ENCODE results near the gene GNA14.
"Not testable (repeated sequence)": the region's sequence is repeated elsewhere in the genome, so short reads cannot be mapped to it uniquely, and the experiment has no call there.

Gene GNA14

GRCh38 chr9:77593528-77593927 lies 54.6 kb downstream of the GNA14 start:
- FAIRE-seq: no peak

DNA sequence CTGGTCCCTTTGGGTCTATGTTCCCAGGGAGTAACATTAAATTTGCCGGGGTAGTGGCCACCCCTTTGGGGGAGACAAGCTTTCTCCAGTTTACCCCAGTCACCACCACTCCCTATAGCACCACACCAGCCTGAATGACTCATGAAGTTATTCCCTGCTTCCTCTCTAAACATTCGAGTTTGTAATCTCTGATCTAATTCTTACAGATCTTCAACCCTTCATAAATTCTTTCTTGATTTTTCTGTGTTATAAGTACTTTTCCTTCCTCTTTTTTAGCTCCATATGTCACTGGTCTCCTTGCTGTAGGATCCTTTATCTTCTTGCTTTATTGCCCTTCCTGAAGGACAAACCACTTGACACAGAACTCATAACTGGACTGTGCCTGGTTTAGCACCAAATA lies 55.6 kb downstream of the GNA14 start:
- DNase-seq (ENCODE audit: extremely low spot score, insufficient read length, low read depth): no peak
- FAIRE-seq: no peak

More at GRCh38 chr9:77593528-77593927, 54.6 kb downstream of the GNA14 start:
- DNase-seq (ENCODE audit: extremely low spot score, insufficient read length, low read depth): no peak

DNA sequence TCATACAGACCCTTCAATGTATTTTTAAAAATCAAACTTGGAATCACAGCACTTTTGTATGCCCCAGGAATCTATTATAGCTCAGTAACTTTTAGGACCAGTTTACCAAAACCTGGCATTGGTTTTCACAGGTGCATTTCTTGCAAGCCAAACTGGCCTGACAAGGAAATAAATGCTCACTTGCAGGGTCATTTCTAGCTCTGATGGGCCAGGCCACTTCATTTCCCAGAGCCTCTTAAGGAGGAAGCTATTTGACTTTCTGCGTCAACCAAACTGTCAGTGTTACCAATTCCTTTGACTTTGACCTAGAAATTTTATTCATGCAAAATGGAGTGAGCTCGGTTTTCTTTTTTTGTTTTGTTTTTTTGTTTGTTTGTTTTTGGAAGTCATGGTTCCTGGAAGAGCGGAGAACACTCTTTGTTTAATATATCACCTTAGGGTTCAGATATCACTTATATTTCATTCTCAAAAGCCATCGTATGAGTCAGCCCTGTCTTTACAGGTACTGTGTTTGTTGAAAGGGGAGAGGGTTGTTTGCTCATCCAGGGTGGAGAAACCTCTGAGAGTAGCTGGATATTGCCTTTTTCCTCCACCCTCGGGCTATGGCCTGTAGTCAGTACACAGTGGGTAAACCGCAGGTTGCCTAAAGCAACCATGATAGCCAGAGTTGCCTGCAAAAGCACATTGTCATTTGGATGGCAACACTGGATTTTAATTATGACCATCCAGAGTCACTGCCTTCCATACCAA lies 58.9 kb downstream of the GNA14 start:
- no peak for FAIRE-seq
- DNase-seq (ENCODE audit: extremely low spot score, insufficient read length, low read depth): no peak

- FAIRE-seq (no peak), DNase-seq (ENCODE audit: extremely low spot score, insufficient read length, low read depth) (no peak)
Measured at GRCh38 chr9:77588271-77588937, 59.7 kb downstream of the GNA14 start.

DNA sequence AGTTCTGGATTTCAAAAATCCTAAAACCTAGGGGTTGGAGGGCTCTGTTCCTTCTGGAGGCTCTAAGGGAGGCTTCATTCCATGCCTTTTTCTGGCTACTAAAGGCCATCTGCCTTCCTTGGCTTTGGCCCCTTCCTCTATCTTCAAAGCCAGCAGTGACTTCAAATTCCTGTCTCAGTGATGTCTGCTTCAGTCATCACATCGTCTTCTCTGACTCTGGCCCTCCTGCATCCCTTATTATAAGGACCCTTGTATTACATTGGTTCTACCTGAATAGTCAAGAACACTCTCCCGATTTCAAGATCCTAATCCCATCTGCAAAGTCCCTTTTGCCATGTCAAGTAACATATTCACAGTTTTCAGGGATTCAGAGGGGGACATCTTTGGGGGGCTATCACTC lies 60.3 kb downstream of the GNA14 start:
- FAIRE-seq (no peak), DNase-seq (ENCODE audit: extremely low spot score, insufficient read length, low read depth) (no peak)

- no peak for FAIRE-seq
Measured at GRCh38 chr9:77587042-77587441, 61.1 kb downstream of the GNA14 start.

DNA sequence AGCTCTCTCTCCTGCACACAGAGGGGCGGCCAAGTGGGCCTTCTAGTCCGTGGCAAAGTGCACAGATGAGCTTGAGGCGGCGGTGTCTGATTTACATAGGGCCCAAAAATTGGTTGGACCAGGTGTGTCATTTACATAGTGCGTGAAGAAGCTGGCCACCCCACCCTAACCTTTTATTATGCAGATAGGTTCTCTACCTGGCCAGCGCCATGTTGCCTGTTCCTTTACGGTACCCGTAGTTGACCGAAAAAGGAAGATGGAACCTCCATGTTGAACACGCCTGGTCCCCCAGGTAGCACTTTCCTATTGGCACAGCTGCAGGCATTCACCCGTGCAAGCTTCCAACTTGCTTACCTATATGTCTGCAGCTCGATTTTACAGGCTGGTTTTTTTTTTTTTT lies 61.5 kb downstream of the GNA14 start:
- no peak for FAIRE-seq
- DNase-seq (ENCODE audit: extremely low spot score, insufficient read length, low read depth): no peak

More at GRCh38 chr9:77587042-77587441, 61.1 kb downstream of the GNA14 start:
- no peak for DNase-seq (ENCODE audit: extremely low spot score, insufficient read length, low read depth)

DNA sequence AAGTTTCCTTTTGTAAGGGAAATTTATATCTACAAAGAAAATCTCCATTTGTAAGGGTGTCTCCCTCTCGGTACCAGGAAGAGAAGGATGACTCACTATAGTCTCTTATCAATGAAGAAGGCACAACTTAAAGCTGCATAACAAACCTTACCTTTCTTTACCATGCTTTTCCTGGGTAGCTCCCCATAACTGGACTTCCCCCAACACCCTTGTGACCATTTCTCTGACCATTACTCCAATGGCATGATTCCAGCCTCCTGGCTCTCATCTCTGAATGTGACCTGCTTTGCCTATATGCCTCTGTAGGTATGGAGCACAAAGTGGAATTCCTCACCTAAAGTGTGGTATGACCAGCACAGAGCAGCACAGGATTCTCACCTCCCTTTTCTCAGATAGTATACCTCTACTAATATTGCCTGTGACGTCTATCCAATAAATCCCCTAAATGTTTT lies 62.8 kb downstream of the GNA14 start:
- FAIRE-seq (no peak), DNase-seq (ENCODE audit: extremely low spot score, insufficient read length, low read depth) (no peak)

DNA sequence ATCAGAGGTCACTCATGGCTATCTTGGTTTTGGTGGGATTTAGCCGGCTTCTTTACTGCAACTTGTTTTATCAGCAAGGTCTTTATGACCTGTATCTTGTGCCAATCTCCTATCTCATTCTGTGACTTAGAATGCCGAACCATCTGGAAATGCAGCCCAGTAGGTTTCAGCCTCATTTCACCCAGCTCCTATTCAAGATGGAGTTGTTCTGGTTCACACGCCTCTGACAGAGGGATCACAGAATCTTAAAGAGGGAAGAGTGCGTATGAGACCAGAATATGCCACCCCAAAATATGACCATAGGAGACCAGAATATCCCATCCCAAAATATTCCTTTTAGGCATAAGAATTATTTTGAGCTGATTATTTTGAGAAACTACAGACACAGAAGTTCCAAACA lies 63.2 kb downstream of the GNA14 start:
- DNase-seq (ENCODE audit: extremely low spot score, insufficient read length, low read depth); FAIRE-seq: not testable (repeated sequence)

DNA sequence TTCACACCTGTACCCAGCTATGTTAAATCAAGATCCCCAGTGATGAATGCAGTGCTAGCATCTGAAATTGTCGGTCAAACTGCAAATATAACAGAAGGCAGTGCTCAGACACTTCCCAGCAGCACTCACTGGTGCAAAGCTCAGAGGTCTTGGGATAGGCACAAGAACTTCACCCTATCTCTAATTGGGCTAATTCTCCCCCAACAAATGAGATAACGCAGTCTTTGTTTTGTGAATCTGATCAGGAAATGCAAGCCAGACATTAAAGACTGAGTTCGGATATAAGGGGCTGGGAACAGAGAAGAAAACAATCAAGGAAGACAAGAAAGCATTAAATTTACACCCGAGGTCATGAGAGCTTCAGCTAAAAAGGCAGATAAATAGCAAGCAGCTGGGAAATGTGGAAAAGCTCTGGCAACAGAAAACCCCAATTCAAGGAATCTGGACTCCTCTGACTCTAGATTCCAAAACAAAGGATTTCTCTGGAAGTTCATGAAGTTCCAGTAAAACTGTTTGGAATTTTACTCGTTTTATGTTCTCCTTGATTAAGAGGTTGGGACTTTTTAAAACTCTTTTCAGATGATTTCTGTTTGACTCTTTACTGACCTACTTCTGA lies 65.1 kb downstream of the GNA14 start:
- DNase-seq (ENCODE audit: extremely low spot score, insufficient read length, low read depth): no peak
- FAIRE-seq: no peak

- FAIRE-seq (no peak), DNase-seq (ENCODE audit: extremely low spot score, insufficient read length, low read depth) (no peak)
Measured at GRCh38 chr9:77582525-77582924, 65.6 kb downstream of the GNA14 start.

DNA sequence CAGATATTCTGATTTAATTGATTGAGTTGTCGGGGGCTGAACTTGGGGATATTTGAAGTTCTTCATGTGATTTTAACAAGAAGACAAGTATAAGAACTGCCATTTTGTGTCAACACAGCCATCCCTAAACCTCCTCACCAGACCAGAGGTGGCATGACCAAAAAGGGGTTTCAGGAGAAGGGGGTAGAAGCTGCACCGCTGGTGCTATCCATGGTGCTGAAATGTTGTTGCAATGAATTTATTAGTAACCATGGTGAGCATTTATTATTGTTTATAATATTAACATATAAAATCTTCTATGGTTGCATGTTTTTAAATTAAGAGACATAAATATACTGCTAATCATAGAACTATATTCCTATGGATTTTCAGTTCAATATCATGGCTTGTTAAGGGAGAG lies 72.3 kb downstream of the GNA14 start:
- no peak for DNase-seq (ENCODE audit: extremely low spot score, insufficient read length, low read depth)
- no peak for FAIRE-seq

GRCh38 chr9:77569335-77569734 lies 78.8 kb downstream of the GNA14 start:
- FAIRE-seq (no peak), DNase-seq (ENCODE audit: extremely low spot score, insufficient read length, low read depth) (no peak)

GRCh38 chr9:77563174-77563573 lies 84.9 kb downstream of the GNA14 start:
- DNase-seq (ENCODE audit: extremely low spot score, insufficient read length, low read depth): no peak
- FAIRE-seq: no peak

- FAIRE-seq (no peak), DNase-seq (ENCODE audit: extremely low spot score, insufficient read length, low read depth) (no peak)
Measured at GRCh38 chr9:77562019-77562748, 85.9 kb downstream of the GNA14 start.

DNA sequence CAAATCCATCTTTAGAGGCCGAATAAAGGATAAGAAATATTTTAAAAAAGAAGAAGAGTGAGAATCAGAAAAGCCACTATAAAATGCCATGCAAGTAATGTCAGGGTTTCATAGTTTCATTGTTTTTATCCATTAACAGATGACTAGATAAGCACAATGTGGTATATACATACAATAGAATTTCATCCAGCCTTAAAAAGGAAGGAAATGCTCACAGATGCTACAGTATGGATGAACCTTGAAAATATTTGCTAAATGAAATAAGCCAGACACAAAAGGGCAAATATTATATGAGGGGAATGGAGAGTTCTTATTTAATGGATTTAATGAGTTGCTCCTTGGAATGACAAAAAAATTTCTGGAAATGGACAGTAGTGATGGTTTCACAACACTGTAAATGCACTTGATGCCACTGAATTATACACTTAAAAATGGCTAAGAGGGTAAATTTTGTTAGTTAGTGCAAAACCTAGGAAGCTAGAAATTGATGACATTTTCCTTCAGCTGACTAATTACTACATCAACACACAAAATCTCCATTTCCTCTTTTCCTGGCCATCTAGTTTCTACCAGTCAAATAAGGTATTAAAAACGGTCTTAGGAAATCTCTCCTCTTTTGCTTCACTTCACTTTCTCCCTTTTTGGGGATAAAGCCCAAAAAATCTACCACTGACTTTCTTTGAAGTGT lies 86.6 kb downstream of the GNA14 start:
- no peak for FAIRE-seq
- no peak for DNase-seq (ENCODE audit: extremely low spot score, insufficient read length, low read depth)

DNA sequence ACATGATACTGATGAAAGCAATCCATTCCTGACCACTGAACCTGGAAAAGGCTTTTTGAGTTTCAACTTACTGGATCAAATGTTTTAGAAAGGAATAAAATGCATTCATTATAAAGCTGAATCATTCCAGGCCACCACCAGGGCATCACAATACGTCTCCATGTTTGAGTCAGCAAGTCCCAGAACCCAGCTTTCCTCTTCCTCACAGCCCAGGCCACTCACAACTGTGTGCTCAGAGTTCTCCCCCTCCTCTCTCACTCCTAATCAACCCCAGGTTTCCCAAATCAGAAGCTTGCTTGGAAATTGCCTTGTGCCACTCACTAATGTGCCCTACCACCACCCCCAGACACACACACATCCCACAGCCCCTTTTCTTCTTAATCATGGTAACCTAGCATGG lies 91.7 kb downstream of the GNA14 start:
- no peak for FAIRE-seq
- DNase-seq (ENCODE audit: extremely low spot score, insufficient read length, low read depth): no peak

GRCh38 chr9:77554586-77555105 lies 93.5 kb downstream of the GNA14 start:
- DNase-seq (ENCODE audit: extremely low spot score, insufficient read length, low read depth): no peak
- no peak for FAIRE-seq

- DNase-seq (ENCODE audit: extremely low spot score, insufficient read length, low read depth) (no peak), FAIRE-seq (no peak)
Measured at GRCh38 chr9:77547106-77547730, 100.9 kb downstream of the GNA14 start.
